NB4 (cell line): ENCODE measurements around the gene CLSTN2.

Experiments used
- CTCF ChIP-seq: IDR thresholded peaks from one replicate; pipeline ENCODE4 v1.5.1; 2012; ENCODE audit warnings: low read depth, low read length
- POLR2A ChIP-seq: IDR thresholded peaks from 2 replicates; pipeline ENCODE4 v1.6.1; 2011; ENCODE audit warnings: mild to moderate bottlenecking; ENCODE audit not compliant: insufficient read length; ENCODE audit errors: extremely low read depth

GRCh38 chr3:140022066-140022770 lies 87.2 kb downstream of the CLSTN2 start:
- TF ChIP-seq CTCF, result no peak
- no peak for TF ChIP-seq POLR2A
